Spleen (tissue), 11 donors: ENCODE measurements around the gene LTBR. TPM values are rescaled to one million over a fixed set of nuclear protein-coding genes. Genes with fewer than 3 reads are reported as not detected.

Experiments used
- DNase-seq: peaks from one replicate; pipeline ENCODE4 v3.0.0-alpha.2; 2020
- H3K27ac ChIP-seq, 8 donors: fragments of 200-600 bp; sonication (generic) in 7 of 8; 1 replicate in 4 of 8; 2 replicates in 4 of 8; pipeline versions ENCODE4 v1.5.0 to v1.8.0; 2016 to 2021; ENCODE audit warnings: inconsistent platforms in 4 of 8, mild to moderate bottlenecking in 4 of 8, moderate library complexity in 1 of 8
- H3K27me3 ChIP-seq, 7 donors: fragments of 200-600 bp; sonication (generic) in 6 of 7; replicated peaks in 1 of 7; 1 replicate in 4 of 7; 2 replicates in 3 of 7; pipeline versions ENCODE4 v1.5.0 to v1.8.0; 2016 to 2021; ENCODE audit warnings: inconsistent platforms in 3 of 7, mild to moderate bottlenecking in 1 of 7
- H3K36me3 ChIP-seq, 6 donors: fragments of 200-600 bp; sonication (generic) in 5 of 6; 1 replicate in 4 of 6; 2 replicates in 2 of 6; pipeline versions ENCODE4 v1.5.0 to v1.8.0; 2016 to 2021; ENCODE audit warnings: inconsistent platforms in 2 of 6
- H3K4me1 ChIP-seq, 6 donors: fragments of 200-600 bp; sonication (generic) in 5 of 6; 1 replicate in 3 of 6; 2 replicates in 3 of 6; pipeline versions ENCODE4 v1.5.0 to v1.8.0; 2016 to 2021; ENCODE audit warnings: inconsistent platforms in 3 of 6
- H3K4me3 ChIP-seq, 8 donors: fragments of 200-600 bp; sonication (generic) in 7 of 8; 1 replicate in 4 of 8; 2 replicates in 4 of 8; pipeline versions ENCODE4 v1.5.0 to v1.8.0; 2016 to 2021; ENCODE audit warnings: inconsistent platforms in 4 of 8, mild to moderate bottlenecking in 4 of 8, moderate library complexity in 2 of 8
- H3K9me3 ChIP-seq, 8 donors: fragments of 200-600 bp; sonication (generic) in 7 of 8; 1 replicate in 4 of 8; 2 replicates in 4 of 8; pipeline versions ENCODE4 v1.5.0 to v1.8.0; 2016 to 2021; ENCODE audit warnings: inconsistent platforms in 4 of 8
- POLR2A ChIP-seq, 3 donors: fragments of 450-650 bp; IDR thresholded peaks; one replicate each; pipeline ENCODE4 v1.5.1; 2017; ENCODE audit warnings: antibody characterized with exemption in 3 of 3, mild to moderate bottlenecking in 1 of 3
- POLR2AphosphoS5 ChIP-seq, 3 donors: sonication (generic); formaldehyde crosslinking; IDR thresholded peaks; one replicate each; pipeline ENCODE4 v1.5.1; 2017; ENCODE audit warnings: antibody characterized with exemption in 3 of 3
- WGBS, 5 donors: extraction: QIAGEN DNeasy Blood & Tissue Kit in 3 of 5; methylation state at CpG; one replicate each; pipeline versions ENCODE4 v1.1.5 to v1.1.7; 2013 to 2018; 5-methylcytosine and 5-hydroxymethylcytosine counted together
- intact Hi-C: fragments of 100-400 bp; cut with DNase I; formaldehyde crosslinking; loops from one replicate; pipeline ENCODE4 v1.15.0; 2023; ENCODE audit warnings: low total_unique reads
- polyA plus RNA-seq, 3 donors: library from polyadenylated mRNA; stranded (reverse); fragments of 200-250 nt; gene quantifications; one replicate each; pipeline ENCODE4 v1.2.1, GENCODE V29; 2013
- total RNA-seq, 7 donors: library from RNA; depleted of rRNA in 3 of 7; stranded (reverse); fragments of >200 nt in 3 of 7; fragmentation: NEBNext Ultra II Directional in 4 of 7; extraction: Animal tissue kit (Norgen Biotek cat#: 25700) in 4 of 7; gene quantifications; one replicate each; pipeline versions ENCODE4 v1.1.0 to v1.2.1, GENCODE V29; 2016 to 2021
- TF ChIP-seq, protein P1 (sequence below), 11 experiments: fragments of 200-600 bp in 7 of 11; fragments of 450-650 bp in 4 of 11; sonication (generic) in 4 of 11; IDR thresholded peaks in 8 of 11; conservative IDR thresholded peaks in 3 of 11; 1 replicate in 7 of 11; 2 replicates in 4 of 11; pipeline versions ENCODE4 v1.4.0 to v1.8.0; 2016 to 2021; ENCODE audit warnings: antibody characterized with exemption in 11 of 11, inconsistent platforms in 4 of 11, mild to moderate bottlenecking in 1 of 11
- donor health status: healthy with polysubstance abuse.
- donor health status: DM: no; HTN: no; CAD: no; lungs with moderate emphysema.
- donor health status: DM: no; HTN: no; CAD: no.
- donor health status: Bipolar disorder and iron deficiency.
- donor health status: healthy.
- donor health status: DM: no; HTN: no; CAD: no.
- donor health status: DM: yes; HTN: yes; CAD: no.

The LTBR gene
- total and polyA plus RNA-seq, 10 donors: 14.4 to 155 (median 85.5) TPM

DNA sequence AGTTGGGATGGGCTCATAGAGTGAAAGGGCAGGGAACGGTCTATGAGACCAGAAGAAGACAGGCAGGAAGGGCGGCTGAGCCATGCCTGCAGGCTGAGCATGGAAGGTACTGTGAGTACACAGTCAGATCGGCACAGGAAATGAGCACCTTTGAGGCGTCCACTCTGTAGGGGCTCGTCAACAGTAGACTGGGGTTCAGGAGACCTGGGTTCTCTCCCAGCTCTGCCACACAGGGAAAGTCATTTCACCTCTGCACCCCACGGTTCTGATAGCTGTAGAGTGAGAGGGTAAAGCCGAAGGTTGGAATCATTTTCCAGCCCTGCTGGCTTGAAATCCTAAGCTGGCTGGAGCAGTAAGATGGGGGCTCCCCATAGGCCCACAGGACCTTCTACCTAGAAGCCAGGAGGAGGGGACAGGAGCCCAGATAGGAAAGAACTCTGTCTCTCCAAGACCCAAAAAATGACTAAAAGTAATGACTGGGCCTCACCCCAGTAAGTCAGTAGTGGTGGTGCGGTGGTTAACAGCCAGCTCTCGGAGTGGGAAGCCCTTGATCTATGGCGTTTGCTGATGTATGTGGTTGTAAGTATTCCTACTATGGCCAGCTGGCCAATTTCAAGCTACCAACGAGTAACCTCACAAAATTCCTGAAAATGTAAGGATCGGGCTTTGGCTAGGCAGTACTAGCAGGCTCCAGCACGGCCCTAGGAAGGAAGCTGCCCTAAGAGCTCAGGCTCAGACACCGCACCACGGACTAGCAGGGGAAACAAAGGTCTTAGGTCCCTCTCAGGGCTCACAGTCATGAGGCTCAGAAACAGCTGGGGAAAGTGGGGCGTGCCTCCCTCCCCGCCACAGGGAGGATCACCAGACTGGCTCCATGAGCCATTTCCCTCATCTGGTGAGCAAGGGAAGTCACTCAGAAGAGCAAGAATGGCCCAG lies 50.5 kb downstream of the LTBR start:
- Histone ChIP-seq H3K36me3 (no peaks in the 10 kb centered on the region), H3K4me3 (no peak overlapping the region), H3K27ac (peak overlapping the region in 4 of 8 donors; percentile 27 to 51 (median 42)), H3K9me3 (no peaks in the 10 kb centered on the region), H3K4me1 (peaks cover 23 to 52% (median 39%) of the 10 kb centered on the region in 6 donors), H3K27me3 (no peaks in the 10 kb centered on the region)
- intact Hi-C loops: no loop called here
- TF ChIP-seq, protein P1, sequence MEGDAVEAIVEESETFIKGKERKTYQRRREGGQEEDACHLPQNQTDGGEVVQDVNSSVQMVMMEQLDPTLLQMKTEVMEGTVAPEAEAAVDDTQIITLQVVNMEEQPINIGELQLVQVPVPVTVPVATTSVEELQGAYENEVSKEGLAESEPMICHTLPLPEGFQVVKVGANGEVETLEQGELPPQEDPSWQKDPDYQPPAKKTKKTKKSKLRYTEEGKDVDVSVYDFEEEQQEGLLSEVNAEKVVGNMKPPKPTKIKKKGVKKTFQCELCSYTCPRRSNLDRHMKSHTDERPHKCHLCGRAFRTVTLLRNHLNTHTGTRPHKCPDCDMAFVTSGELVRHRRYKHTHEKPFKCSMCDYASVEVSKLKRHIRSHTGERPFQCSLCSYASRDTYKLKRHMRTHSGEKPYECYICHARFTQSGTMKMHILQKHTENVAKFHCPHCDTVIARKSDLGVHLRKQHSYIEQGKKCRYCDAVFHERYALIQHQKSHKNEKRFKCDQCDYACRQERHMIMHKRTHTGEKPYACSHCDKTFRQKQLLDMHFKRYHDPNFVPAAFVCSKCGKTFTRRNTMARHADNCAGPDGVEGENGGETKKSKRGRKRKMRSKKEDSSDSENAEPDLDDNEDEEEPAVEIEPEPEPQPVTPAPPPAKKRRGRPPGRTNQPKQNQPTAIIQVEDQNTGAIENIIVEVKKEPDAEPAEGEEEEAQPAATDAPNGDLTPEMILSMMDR (IDR thresholded peaks at IDR 0.05 in 8 of 11, conservative IDR thresholded peaks at IDR 0.05 in 3 of 11): no peak
- TF ChIP-seq POLR2A (IDR thresholded peaks at IDR 0.05) (no peak), POLR2AphosphoS5 (IDR thresholded peaks at IDR 0.05) (no peak)
- no peak for DNase-seq
- WGBS, 5 donors: 75 to 86% (median 79%) methylated on average over 17 of the region's 17 CpGs

DNA sequence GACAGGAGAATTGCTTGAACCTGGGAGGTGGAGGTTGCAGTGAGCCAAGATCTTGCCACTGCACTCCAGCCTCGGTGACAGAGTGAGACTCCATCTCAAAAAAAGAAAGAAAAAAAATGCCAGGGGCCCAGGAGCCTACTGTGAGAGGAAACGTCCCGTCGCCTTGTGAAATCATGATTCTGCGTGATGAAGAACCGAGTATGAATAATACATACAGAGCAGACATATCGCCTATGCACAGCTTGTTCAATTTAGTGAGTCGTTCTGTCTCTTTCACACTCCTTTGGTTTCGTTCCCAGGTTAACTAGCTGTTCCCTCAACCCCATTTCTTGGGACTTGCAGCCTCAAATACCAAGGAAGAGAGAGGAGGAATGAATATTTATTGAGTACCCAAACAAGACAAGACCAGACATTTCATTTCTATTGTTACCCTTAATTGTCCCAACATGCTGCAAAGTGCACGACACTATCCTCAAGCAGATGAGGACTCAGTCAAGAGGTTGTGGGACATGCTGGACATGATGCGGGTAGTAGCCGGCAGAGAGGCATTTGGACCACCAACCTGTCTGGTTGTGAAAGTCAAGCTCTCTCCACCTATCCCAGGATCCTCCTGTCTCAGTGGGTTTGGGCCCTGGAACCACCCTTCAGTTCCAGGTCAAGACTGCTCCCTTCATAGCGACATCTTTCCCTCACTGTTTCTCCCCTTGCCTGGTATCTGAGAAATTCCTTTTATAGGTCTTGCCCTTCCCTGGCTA lies 52.2 kb downstream of the LTBR start:
- DNase-seq: no peak
- TF ChIP-seq POLR2A (IDR thresholded peaks at IDR 0.05) (no peak), POLR2AphosphoS5 (IDR thresholded peaks at IDR 0.05) (no peak)
- H3K36me3 ChIP-seq: no peaks in the 10 kb centered on the region
- intact Hi-C loops: no loop called here
- H3K27ac ChIP-seq: no peak overlapping the region
- WGBS, 5 donors: 78 to 90% (median 84%) methylated on average over 13 of the region's 13 CpGs
- peaks cover 10 to 35% (median 24%) of the 10 kb centered on the region in 6 donors for H3K4me1 ChIP-seq
- H3K4me3 ChIP-seq: no peak overlapping the region
- no peaks in the 10 kb centered on the region for H3K27me3 ChIP-seq
- H3K9me3 ChIP-seq: no peaks in the 10 kb centered on the region

DNA sequence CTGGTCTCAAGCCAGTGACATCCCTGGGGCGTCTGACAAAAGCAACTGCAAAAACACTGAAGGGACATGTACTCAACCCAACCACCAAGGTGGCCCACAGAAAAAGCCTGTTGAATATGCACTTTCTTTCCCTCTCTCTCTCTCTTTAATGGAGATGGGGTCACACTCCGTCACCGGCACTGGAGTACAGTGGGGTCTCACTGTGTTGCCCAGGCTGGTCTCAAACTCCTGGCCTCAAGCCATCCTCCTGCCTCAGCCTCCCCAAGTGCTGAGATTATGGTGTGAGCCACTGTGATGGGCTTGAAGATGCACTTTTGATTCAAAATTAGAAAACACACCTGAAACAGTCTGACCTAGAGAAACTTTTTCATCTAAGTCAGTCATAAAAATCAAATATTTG lies 53.6 kb downstream of the LTBR start:
- H3K4me1 ChIP-seq: peaks cover 5 to 23% (median 14%) of the 10 kb centered on the region in 6 donors

DNA sequence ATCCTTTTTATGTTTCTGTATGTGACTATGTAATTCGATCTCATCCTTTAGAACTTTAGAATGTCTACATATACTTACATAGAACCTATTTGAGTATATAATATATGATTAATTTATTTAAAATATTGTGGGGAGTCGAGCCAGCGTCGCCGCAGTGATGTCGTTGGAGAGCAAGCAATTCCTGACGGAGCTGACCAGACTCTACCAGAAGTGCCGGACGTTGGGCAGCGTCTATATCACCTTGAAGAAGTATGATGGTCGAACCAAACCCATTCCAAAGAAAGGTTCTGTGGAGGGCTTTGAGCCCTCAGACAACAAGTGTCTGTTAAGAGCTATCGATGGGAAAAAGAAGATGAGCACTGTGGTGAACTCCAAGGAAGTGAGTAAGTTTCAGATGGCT lies 54.4 kb downstream of the LTBR start:
- TF ChIP-seq, protein P1 (IDR thresholded peaks at IDR 0.05 in 8 of 11, conservative IDR thresholded peaks at IDR 0.05 in 3 of 11): no peak
- no peak for TF ChIP-seq POLR2AphosphoS5 (IDR thresholded peaks at IDR 0.05)
- TF ChIP-seq POLR2A (IDR thresholded peaks at IDR 0.05): no peak
- H3K27me3 ChIP-seq: no peaks in the 10 kb centered on the region
- intact Hi-C loops: no loop called here
- peaks cover 3 to 23% (median 14%) of the 10 kb centered on the region in 6 donors for H3K4me1 ChIP-seq
- DNase-seq: no peak
- no peak overlapping the region for H3K4me3 ChIP-seq
- no peaks in the 10 kb centered on the region for H3K9me3 ChIP-seq
- WGBS, 5 donors: 91 to 96% (median 93%) methylated on average over 12 of the region's 12 CpGs
- no peaks in the 10 kb centered on the region for H3K36me3 ChIP-seq
- no peak overlapping the region for H3K27ac ChIP-seq

More for the DNA sequence above, 53.6 kb downstream of the LTBR start:
- intact Hi-C loops: no loop called here
- 90 to 95% (median 92%) methylated on average over 3 of the region's 3 CpGs for WGBS, 5 donors
- DNase-seq: no peak
- no peak for TF ChIP-seq POLR2A (IDR thresholded peaks at IDR 0.05)
- no peak for TF ChIP-seq POLR2AphosphoS5 (IDR thresholded peaks at IDR 0.05)
- TF ChIP-seq, protein P1 (IDR thresholded peaks at IDR 0.05 in 8 of 11, conservative IDR thresholded peaks at IDR 0.05 in 3 of 11): no peak
- Histone ChIP-seq H3K27ac (no peak overlapping the region), H3K9me3 (no peaks in the 10 kb centered on the region), H3K4me3 (no peak overlapping the region), H3K36me3 (no peaks in the 10 kb centered on the region), H3K27me3 (no peaks in the 10 kb centered on the region)
